Type B pancreatic cell (in vitro differentiated cells): ENCODE data around the gene GAB2. TPM values are rescaled to one million over a fixed set of nuclear protein-coding genes. Genes with fewer than 3 reads are reported as not detected.
A peak's percentile ranks its signal among the peaks of the same experiment; 100 is the strongest.

ENCODE experiments used
- DNase-seq: peaks from one replicate; pipeline ENCODE4 v3.0.0; 2021; ENCODE audit warnings: mixed read lengths; ENCODE audit not compliant: unreplicated experiment; ENCODE audit errors: extremely low spot score
- H3K27ac Mint-ChIP-seq: 2 replicates; pipeline ENCODE4 v1.8.0; 2021; ENCODE audit warnings: mild to moderate bottlenecking, mixed read lengths
- H3K27me3 Mint-ChIP-seq: 2 replicates; pipeline ENCODE4 v1.8.0; 2021; ENCODE audit warnings: mixed read lengths
- H3K36me3 Mint-ChIP-seq: 2 replicates; pipeline ENCODE4 v1.8.0; 2021; ENCODE audit warnings: mixed read lengths
- H3K4me1 Mint-ChIP-seq: one replicate; pipeline ENCODE4 v1.8.0; 2021; ENCODE audit warnings: mixed read lengths; ENCODE audit not compliant: unreplicated experiment
- H3K4me3 Mint-ChIP-seq: 2 replicates; pipeline ENCODE4 v1.8.0; 2021; ENCODE audit warnings: mild to moderate bottlenecking, mixed read lengths
- H3K9me3 Mint-ChIP-seq: 2 replicates; pipeline ENCODE4 v1.8.0; 2021; ENCODE audit warnings: mixed read lengths
- CTCF ChIP-seq: fragments of 200-600 bp; sonication (generic); conservative IDR thresholded peaks from 2 replicates; pipeline ENCODE4 v1.5.0; 2021; ENCODE audit warnings: antibody characterized with exemption, mild to moderate bottlenecking
- total RNA-seq: library from RNA; stranded (reverse); gene quantifications from 2 replicates; pipeline ENCODE4 v1.2.1, GENCODE V29; 2021; ENCODE audit warnings: low replicate concordance

Gene GAB2
- total RNA-seq, 1 donor from 2014 or later = 23.3 TPM

- no peaks in the 10 kb centered on the region for H3K9me3 Mint-ChIP-seq
- H3K4me1 Mint-ChIP-seq = no peaks in the 10 kb centered on the region
- H3K4me3 Mint-ChIP-seq = no peak overlapping the region
- H3K27me3 Mint-ChIP-seq = no peaks in the 10 kb centered on the region
- peak; percentile 20 for DNase-seq
- no peak for TF ChIP-seq CTCF
- H3K36me3 Mint-ChIP-seq = peaks cover 42% of the 10 kb centered on the region
- H3K27ac Mint-ChIP-seq = no peak overlapping the region
Measured at GRCh38 chr11:78221396-78222315, 196.0 kb downstream of the GAB2 start.

GRCh38 chr11:78220218-78221157 is 197.1 kb downstream of the GAB2 start:
- Mint-ChIP-seq H3K4me1 (no peaks in the 10 kb centered on the region), H3K27me3 (no peaks in the 10 kb centered on the region), H3K27ac (no peak overlapping the region), H3K36me3 (peaks cover 42% of the 10 kb centered on the region), H3K4me3 (no peak overlapping the region), H3K9me3 (no peaks in the 10 kb centered on the region)
- DNase-seq = peak; percentile 20
- no peak for TF ChIP-seq CTCF

GRCh38 chr11:78219493-78220217 is 198.0 kb downstream of the GAB2 start:
- DNase-seq = peak; percentile 51
- no peaks in the 10 kb centered on the region for H3K9me3 Mint-ChIP-seq
- no peak overlapping the region for H3K27ac Mint-ChIP-seq
- peaks cover 34% of the 10 kb centered on the region for H3K36me3 Mint-ChIP-seq
- no peaks in the 10 kb centered on the region for H3K27me3 Mint-ChIP-seq
- H3K4me3 Mint-ChIP-seq = no peak overlapping the region
- no peak for TF ChIP-seq CTCF
- H3K4me1 Mint-ChIP-seq = no peaks in the 10 kb centered on the region

- no peaks in the 10 kb centered on the region for H3K9me3 Mint-ChIP-seq
- no peak overlapping the region for H3K27ac Mint-ChIP-seq
- TF ChIP-seq CTCF = no peak
- peaks cover 31% of the 10 kb centered on the region for H3K36me3 Mint-ChIP-seq
- no peak overlapping the region for H3K4me3 Mint-ChIP-seq
- no peaks in the 10 kb centered on the region for H3K27me3 Mint-ChIP-seq
- peak; percentile 53 for DNase-seq
- no peaks in the 10 kb centered on the region for H3K4me1 Mint-ChIP-seq
Measured at GRCh38 chr11:78218707-78219492, 198.7 kb downstream of the GAB2 start.
